Putamen (tissue), 1 donor: ENCODE data around the gene PLPPR1.
"Not testable (repeated sequence)": the region's sequence is repeated elsewhere in the genome, so short reads cannot be mapped to it uniquely, and the experiment has no call there.

Source experiments
- DNase-seq: peaks from one replicate; pipeline ENCODE4 v3.0.0-alpha.2; 2016; ENCODE audit warnings: low spot score

The PLPPR1 gene

GRCh38 chr9:101307051-101307450 is 278.5 kb downstream of the PLPPR1 start:
- DNase-seq = no peak

DNA sequence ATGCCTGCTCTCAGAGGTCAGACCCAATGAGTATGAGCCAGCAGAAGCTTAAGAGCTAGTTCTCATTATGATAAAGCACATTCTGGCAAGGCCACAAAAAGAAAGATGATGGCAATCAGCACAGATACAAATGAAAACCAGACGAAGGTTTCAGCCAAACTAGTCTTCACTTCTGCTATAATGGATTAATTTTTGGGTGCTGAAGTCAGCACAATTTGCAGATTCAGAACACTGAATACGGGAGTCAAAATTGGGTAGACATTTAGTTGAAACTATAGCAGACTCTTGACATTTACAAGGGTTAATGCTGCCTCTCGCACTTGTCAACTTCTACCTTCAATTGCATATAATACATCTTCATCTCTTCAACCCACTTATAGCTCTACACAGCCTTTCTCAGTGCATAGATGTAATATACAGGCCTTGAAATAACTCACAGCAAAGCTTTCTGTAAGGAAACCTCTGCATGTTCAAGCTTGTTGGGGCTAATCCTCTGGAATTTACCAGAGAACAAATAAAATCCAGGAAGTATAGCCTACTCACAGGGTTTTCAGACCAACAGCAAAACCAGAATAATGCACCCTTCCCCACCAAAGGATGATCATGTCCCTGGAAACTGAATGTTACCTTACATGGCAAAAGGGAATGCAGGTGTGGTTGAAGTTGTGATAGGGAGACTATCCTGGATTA is 279.1 kb downstream of the PLPPR1 start:
- DNase-seq = no peak

GRCh38 chr9:101309139-101309538 is 280.6 kb downstream of the PLPPR1 start:
- DNase-seq = peak; percentile 4

DNA sequence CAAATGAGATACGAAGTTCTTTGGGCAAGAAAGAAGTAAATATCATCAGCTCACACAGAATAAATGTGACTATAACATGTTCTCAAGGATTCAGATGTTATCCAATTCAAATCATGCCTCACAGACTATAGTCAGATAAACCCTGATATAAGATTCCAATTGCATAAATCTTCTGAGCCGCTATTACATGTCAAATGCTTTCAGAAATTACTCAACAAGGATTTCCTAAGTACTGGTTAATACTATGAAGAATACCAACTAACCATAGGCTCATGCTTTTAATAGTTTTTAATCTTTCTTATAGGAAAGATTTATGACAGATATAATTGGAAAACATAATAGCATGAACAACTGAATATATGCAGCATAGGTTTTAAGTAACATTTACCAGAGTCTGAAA is 282.7 kb downstream of the PLPPR1 start:
- DNase-seq = peak; percentile 8

DNA sequence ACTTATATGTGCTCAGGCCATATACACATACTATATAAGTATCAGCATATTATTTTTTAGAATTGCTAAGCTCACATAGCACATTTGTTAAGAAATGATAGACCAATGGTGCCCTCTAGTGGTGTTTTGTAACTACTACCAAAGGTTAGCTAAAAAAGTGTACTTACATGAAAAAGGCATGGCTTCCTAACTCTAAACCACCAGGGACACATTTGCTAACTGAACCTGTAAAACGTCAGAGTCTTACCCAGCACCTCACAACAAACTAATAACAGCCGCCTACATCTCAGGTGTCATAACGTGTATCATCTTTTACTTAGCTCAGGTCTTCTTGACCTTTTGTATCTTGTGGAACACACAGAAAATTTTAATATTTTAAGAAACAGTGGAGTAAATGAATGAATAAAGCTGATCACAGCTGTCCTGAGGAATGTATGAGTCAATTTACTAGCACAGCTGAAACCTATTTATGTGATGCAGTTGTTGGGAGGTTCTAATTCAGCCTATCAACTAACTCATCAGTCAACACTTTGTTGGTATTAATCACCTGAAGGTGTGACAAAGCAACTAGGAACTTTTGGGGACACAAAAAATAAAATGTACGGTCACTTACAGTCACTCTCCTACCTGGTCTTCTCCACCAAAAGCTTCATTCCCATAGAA is 283.4 kb downstream of the PLPPR1 start:
- peak; percentile 82 for DNase-seq

DNA sequence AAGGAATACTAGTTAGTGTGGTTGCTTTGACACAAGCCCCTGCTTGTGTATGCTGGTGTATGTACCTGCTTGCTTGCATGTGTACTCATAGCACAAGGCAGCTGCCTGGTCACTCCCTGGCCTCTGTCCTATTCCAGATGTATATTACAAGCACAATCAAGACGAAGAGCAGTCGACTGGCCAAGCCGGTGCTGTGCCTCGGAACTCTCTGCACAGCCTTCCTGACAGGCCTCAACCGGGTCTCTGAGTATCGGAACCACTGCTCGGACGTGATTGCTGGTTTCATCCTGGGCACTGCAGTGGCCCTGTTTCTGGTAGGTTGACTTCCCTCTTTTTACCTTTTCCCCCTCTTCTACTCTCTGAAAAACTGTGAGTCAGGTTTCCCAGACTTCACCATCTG is 284.1 kb downstream of the PLPPR1 start:
- no peak for DNase-seq

DNA sequence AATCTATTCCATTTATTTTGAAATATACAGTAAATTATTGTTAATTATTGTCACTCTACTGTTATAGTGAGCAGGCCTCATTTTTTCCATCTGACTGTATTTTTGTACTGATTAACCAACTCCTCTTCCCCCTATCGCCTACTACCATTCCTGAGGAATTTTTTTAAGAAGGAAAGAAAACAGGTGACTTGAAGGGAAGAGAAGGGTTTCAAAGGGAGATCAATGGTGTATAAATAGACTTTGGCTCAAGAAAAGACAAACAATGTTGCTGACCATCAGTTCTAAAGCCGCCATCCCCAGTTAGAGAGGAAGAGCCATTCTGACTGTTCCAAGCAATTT is 286.6 kb downstream of the PLPPR1 start:
- no peak for DNase-seq

DNA sequence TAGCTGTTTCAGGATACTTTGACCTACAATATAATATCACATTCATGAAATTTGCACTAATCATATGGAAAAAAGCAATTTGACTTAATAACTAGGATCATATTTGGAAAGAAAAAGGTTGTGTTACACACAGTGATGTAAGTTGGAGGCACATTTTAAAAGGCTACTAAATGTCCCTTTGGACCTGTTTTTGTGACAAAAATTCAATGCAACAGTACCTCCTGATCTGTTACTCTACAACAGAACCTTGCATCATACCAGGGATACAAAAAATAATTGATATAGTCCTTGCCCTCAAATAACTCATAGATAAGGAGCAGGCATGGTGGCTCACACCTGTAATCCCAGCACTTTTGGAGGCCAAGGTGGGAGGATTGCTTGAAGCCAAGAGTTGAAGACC is 289.2 kb downstream of the PLPPR1 start:
- DNase-seq = no peak

GRCh38 chr9:101323129-101323528 is 294.6 kb downstream of the PLPPR1 start:
- no peak for DNase-seq

DNA sequence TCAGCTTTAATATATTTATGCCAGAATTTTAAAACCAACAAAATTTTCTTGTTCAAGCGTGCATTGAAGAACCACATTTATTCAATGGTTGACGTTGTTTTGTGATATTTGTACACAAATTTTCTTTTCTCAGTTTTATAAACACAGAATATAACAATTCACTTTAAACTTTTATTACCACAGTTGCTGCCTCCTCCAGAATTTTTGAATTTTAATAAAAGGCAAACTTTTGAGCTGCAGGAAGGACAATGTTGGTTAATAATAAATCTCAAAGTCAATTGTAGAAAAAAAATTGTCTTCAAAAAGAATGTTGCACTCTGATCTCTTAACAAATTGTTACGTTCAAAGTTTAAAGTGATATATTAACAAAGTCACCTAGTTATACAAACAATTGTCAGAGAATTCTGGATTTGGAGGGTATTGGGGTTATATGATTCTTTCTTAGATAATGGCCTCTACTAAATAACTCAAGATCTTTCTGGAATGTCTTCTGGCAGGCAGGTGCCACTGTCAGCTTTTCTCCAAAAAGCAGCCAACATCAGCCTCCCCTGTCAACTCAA is 295.8 kb downstream of the PLPPR1 start:
- DNase-seq = no peak

DNA sequence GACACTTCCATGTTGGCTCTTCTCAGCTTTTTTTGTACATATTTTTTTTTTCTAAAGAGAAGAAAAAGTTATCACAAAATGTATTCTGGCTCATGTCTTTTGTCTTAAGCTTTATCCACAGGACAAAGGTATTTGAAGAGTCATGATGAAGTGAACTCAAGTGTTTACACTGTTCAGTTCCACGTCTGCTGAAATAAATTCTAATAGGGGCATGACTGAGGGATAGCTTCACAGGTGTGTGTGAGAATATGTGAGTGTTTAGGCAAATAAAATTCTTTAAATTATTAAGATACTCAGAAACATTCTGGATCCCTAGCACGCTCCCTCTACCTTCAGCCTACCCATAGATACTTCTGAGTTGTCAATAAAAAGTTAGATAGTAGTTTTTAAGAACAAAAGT is 296.5 kb downstream of the PLPPR1 start:
- DNase-seq = no peak

- no peak for DNase-seq
These were observed 297.5 kb downstream of the PLPPR1 start for GRCh38 chr9:101326035-101326434.

- no peak for DNase-seq
These were observed 298.0 kb downstream of the PLPPR1 start for GRCh38 chr9:101326501-101326900.

DNA sequence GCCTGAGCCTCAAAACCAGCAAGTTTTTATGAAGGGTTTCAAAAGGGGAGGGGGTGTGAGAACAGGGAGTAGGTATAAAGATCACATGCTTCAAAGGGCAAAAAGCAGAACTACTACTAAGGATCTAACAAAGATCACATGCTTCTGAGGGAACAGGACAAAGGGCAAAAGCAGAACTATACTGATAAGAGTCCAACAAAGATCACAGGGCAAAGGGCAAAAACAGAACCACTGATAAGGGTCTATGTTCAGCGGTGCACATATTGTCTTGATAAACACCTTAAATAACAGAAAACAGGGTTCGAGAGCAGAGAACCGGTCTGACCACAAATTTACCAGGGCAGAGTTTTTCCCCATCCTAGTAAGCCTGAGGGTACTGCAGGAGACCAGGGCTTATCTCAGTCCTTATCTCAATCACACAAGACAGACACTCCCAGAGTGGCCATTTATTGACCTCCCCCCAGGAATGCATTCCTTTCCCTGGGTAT is 298.9 kb downstream of the PLPPR1 start:
- not testable (repeated sequence) for DNase-seq

GRCh38 chr9:101332362-101332761 is 303.8 kb downstream of the PLPPR1 start:
- no peak for DNase-seq

- DNase-seq = no peak
These were observed 305.0 kb downstream of the PLPPR1 start for GRCh38 chr9:101333490-101333889.

DNA sequence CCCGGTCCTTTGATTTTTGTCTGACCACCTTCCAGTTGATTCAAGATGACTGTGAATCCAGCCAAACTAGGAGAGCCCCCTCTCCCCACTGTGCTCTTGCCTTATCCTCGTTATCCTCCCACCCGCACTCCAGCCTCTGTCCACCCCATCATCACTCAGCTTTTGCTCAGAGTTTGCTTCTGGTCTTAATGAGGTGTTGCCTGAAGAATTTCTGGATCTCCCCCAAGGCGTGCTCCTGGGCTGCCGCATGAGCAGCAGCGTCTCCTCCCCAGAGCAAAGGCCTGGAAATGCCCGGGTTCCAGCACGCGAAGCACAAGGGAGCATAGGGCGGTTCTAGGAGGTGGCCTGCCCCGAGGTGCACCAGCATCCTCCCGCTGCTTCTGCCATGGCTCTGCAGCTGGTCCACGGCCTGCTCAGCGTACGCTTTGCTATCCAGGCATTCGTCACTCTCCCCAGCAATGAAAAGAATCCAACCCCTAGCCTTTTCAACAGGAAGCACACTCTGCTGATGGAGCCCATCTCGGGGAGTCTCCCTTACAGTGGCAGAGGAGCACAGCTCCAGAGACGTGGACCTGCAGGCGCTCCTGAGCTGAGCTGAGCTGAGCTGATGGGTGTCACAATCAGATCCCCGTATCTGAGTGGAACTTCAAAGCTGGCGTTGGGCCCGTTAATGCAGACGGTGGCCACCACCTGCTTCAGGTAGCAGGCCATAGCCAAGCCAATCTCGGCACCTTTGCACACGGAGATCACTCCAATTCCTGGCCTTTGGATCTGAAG is 305.6 kb downstream of the PLPPR1 start:
- DNase-seq = no peak

GRCh38 chr9:101336091-101336490 is 307.6 kb downstream of the PLPPR1 start:
- no peak for DNase-seq

GRCh38 chr9:101337237-101337636 is 308.7 kb downstream of the PLPPR1 start:
- no peak for DNase-seq

- no peak for DNase-seq
These were observed 313.4 kb downstream of the PLPPR1 start for GRCh38 chr9:101341958-101342357.

GRCh38 chr9:101342595-101342994 is 314.1 kb downstream of the PLPPR1 start:
- no peak for DNase-seq

DNA sequence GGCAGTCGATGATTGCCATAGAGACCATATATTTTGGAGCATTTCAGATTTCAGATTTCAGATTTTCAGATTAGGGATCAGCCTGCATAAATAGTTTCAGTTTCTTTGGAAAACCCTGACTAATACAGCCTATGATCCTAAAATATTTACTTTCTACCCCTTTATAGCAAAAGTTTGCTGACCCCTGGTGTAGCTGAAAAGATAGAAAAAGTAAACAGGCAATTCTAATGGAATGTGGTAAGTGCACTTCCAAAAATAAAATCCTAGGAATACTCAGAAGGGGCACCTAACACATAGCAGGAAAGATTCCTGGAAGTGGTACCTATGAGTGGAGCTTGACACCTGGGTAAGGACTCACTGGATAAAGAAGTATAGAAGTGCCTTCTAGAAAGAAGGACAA is 321.8 kb downstream of the PLPPR1 start:
- no peak for DNase-seq
